ENCODE results near the gene CRISP1. TPM values are rescaled to one million over a fixed set of nuclear protein-coding genes. Genes with fewer than 3 reads are reported as not detected.

The CRISP1 gene, protein sequence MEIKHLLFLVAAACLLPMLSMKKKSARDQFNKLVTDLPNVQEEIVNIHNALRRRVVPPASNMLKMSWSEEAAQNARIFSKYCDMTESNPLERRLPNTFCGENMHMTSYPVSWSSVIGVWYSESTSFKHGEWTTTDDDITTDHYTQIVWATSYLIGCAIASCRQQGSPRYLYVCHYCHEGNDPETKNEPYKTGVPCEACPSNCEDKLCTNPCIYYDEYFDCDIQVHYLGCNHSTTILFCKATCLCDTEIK
- polyA plus RNA-seq = not detected in 3 replicates
- polyA plus RNA-seq (2011; ENCODE audit: low read depth) = not detected
- not detected in 2 replicates for polyA plus RNA-seq (2011; cell fraction: cytosol; rRNA removed)
- not detected in 2 replicates for polyA plus RNA-seq (2011; cell fraction: nucleus; rRNA removed)
- polyA plus RNA-seq (2012; ENCODE audit: low replicate concordance) = not detected in 2 replicates
- not detected in 3 replicates for polyA minus RNA-seq
- polyA minus RNA-seq (2011; cell fraction: cytosol; rRNA and poly(A)+ RNA removed) = not detected
- not detected in 2 replicates for polyA minus RNA-seq (2011; cell fraction: nucleus; rRNA and poly(A)+ RNA removed)

- H4K20me1 ChIP-seq (ENCODE audit: control insufficient read depth, extremely low read depth, insufficient read depth, low read length) = no peaks in the 10 kb centered on the region
- no peak within 1 kb of the TSS for H2AFZ ChIP-seq (ENCODE audit: control insufficient read depth, low read length)
- H3K4me3 ChIP-seq (ENCODE audit: control insufficient read depth in 2 of 3, extremely low read depth in 1 of 3, insufficient read depth in 2 of 3, low read depth in 1 of 3, low read length in 3 of 3) = no peak within 1 kb of the TSS
- no peaks in the 10 kb centered on the region for H3K79me2 ChIP-seq (ENCODE audit: control insufficient read depth, insufficient read depth, low read length)
- H3K27ac ChIP-seq (ENCODE audit: control insufficient read depth, insufficient read depth, low read length) = no peak within 1 kb of the TSS
- no peaks in the 10 kb centered on the region for H3K4me1 ChIP-seq (ENCODE audit: control insufficient read depth, extremely low read depth, insufficient read depth, low read length)
- H3K9ac ChIP-seq (ENCODE audit: control insufficient read depth, extremely low read depth, insufficient read depth, low read length) = no peak within 1 kb of the TSS
- H3K4me2 ChIP-seq (ENCODE audit: control insufficient read depth, extremely low read depth, insufficient read depth, low read depth, low read length) = no peak within 1 kb of the TSS
- no peak for FAIRE-seq
- no peaks in the 10 kb centered on the region for H3K36me3 ChIP-seq (ENCODE audit: control insufficient read depth in 2 of 2, extremely low read depth in 1 of 2, insufficient read depth in 2 of 2, low read length in 2 of 2)
- no peaks in the 10 kb centered on the region for H3K9me3 ChIP-seq (ENCODE audit: control insufficient read depth, low read depth, low read length)
- TF ChIP-seq CTCF (optimal IDR thresholded peaks at IDR 0.05 in 1 of 3, IDR thresholded peaks at IDR 0.05 in 1 of 3, conservative IDR thresholded peaks at IDR 0.05 in 1 of 3; ENCODE audit: extremely low read depth in 1 of 3, insufficient read depth in 2 of 3, low read length in 3 of 3) (no peak), EZH2 (IDR thresholded peaks at IDR 0.05; ENCODE audit: low read length) (no peak)
- dilution Hi-C loops (cut with MboI; ENCODE audit: extremely low pct_ligation_motif_present, low sequenced_read_pairs) = no loop called here
- H3K9me1 ChIP-seq (ENCODE audit: control insufficient read depth, extremely low read depth, insufficient read depth, low read length) = no peaks in the 10 kb centered on the region
- no peak for DNase-seq (ENCODE audit: low read depth, low spot score)
- no peaks in the 10 kb centered on the region for H3K27me3 ChIP-seq (ENCODE audit: control insufficient read depth, extremely low read depth, insufficient read depth, low read length)
Observed at GRCh38 chr6:49866485-49866943, at the start of gene CRISP1. CRISP1 (minus strand) TSS chr6:49866535; CDS start chr6:49857400, 9,135 bp downstream.

- Histone ChIP-seq H3K4me3 (ENCODE audit: control insufficient read depth in 2 of 3, extremely low read depth in 1 of 3, insufficient read depth in 2 of 3, low read depth in 1 of 3, low read length in 3 of 3) (no peak overlapping the region), H3K36me3 (ENCODE audit: control insufficient read depth in 2 of 2, extremely low read depth in 1 of 2, insufficient read depth in 2 of 2, low read length in 2 of 2) (no peaks in the 10 kb centered on the region), H4K20me1 (ENCODE audit: control insufficient read depth, extremely low read depth, insufficient read depth, low read length) (no peaks in the 10 kb centered on the region), H3K79me2 (ENCODE audit: control insufficient read depth, insufficient read depth, low read length) (no peaks in the 10 kb centered on the region), H3K27ac (ENCODE audit: control insufficient read depth, insufficient read depth, low read length) (no peak overlapping the region), H3K27me3 (ENCODE audit: control insufficient read depth, extremely low read depth, insufficient read depth, low read length) (no peaks in the 10 kb centered on the region), H3K9me1 (ENCODE audit: control insufficient read depth, extremely low read depth, insufficient read depth, low read length) (no peaks in the 10 kb centered on the region), H2AFZ (ENCODE audit: control insufficient read depth, low read length) (peak overlapping the region; percentile 83), H3K4me2 (ENCODE audit: control insufficient read depth, extremely low read depth, insufficient read depth, low read depth, low read length) (peak overlapping the region; percentile 25), H3K9ac (ENCODE audit: control insufficient read depth, extremely low read depth, insufficient read depth, low read length) (no peak overlapping the region), H3K4me1 (ENCODE audit: control insufficient read depth, extremely low read depth, insufficient read depth, low read length) (no peaks in the 10 kb centered on the region), H3K9me3 (ENCODE audit: control insufficient read depth, low read depth, low read length) (no peaks in the 10 kb centered on the region)
- TF ChIP-seq CTCF (optimal IDR thresholded peaks at IDR 0.05 in 1 of 3, IDR thresholded peaks at IDR 0.05 in 1 of 3, conservative IDR thresholded peaks at IDR 0.05 in 1 of 3; ENCODE audit: extremely low read depth in 1 of 3, insufficient read depth in 2 of 3, low read length in 3 of 3) = peak in 2 of 3 experiments; percentile 39 to 43
- no peak for TF ChIP-seq EZH2 (IDR thresholded peaks at IDR 0.05; ENCODE audit: low read length)
- no peak for FAIRE-seq
- dilution Hi-C loops (cut with MboI; ENCODE audit: extremely low pct_ligation_motif_present, low sequenced_read_pairs) = no loop called here
- no peak for DNase-seq (ENCODE audit: low read depth, low spot score)
Observed at GRCh38 chr6:49915035-49915434, 48.7 kb upstream of the CRISP1 start.
